Osteocyte (in vitro differentiated cells): ENCODE results near the gene ADAMTS9. TPM values are rescaled to one million over a fixed set of nuclear protein-coding genes. Genes with fewer than 3 reads are reported as not detected.

Experiments used
- DNase-seq: peaks from one replicate; pipeline ENCODE4 v3.0.0; 2021; ENCODE audit warnings: mixed read lengths; ENCODE audit not compliant: unreplicated experiment; ENCODE audit errors: extremely low spot score
- H3K27ac Mint-ChIP-seq: one replicate; pipeline ENCODE4 v1.8.0; 2021; ENCODE audit warnings: mild to moderate bottlenecking, mixed read lengths; ENCODE audit not compliant: unreplicated experiment
- H3K27me3 Mint-ChIP-seq: one replicate; pipeline ENCODE4 v1.8.0; 2021; ENCODE audit warnings: mixed read lengths; ENCODE audit not compliant: unreplicated experiment
- H3K36me3 Mint-ChIP-seq: one replicate; pipeline ENCODE4 v1.8.0; 2021; ENCODE audit warnings: mixed read lengths; ENCODE audit not compliant: unreplicated experiment
- H3K4me1 Mint-ChIP-seq: one replicate; pipeline ENCODE4 v1.8.0; 2021; ENCODE audit warnings: mixed read lengths; ENCODE audit not compliant: unreplicated experiment
- H3K4me3 Mint-ChIP-seq: one replicate; pipeline ENCODE4 v1.8.0; 2021; ENCODE audit warnings: mild to moderate bottlenecking, moderate library complexity, mixed read lengths; ENCODE audit not compliant: unreplicated experiment
- H3K9me3 Mint-ChIP-seq: one replicate; pipeline ENCODE4 v1.8.0; 2021; ENCODE audit warnings: mixed read lengths; ENCODE audit not compliant: unreplicated experiment
- total RNA-seq: library from RNA; stranded (reverse); gene quantifications from 2 replicates; pipeline ENCODE4 v1.2.1, GENCODE V29; 2021
- TF ChIP-seq, protein P1 (sequence below): fragments of 200-600 bp; sonication (generic); IDR thresholded peaks from 2 replicates; pipeline ENCODE4 v1.5.0; 2021; ENCODE audit warnings: antibody characterized with exemption, mild to moderate bottlenecking, moderate library complexity

ADAMTS9 gene
- total RNA-seq, 1 donor from 2014 or later = 1.5 TPM

DNA sequence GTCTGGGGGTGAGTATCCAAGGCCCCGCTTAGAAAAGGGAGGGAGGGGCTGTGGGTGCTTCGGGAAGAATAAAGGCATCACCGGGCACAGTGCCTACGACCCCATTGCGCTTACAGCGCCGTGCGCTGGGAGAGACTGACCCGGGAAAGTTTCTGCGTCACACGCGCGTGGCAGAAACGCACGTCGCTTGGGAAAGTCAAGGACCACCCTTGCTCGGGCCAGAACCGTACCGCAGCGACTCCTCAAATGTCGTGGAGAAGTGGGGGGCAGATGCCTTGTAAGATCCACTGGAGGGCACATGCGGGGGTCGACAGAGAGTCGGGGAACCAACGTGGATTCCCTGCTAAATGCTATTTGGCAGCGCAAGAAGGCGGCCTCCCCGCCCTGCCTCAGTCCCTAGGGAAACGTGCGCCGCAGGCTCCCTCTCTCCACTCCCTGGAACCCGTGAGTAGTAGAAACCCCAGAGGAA is 2.4 kb downstream of the ADAMTS9 start:
- Mint-ChIP-seq H3K27me3 (peaks cover 36% of the 10 kb centered on the region), H3K27ac (peak overlapping the region; percentile 16), H3K4me1 (peaks cover 24% of the 10 kb centered on the region), H3K36me3 (no peaks in the 10 kb centered on the region), H3K9me3 (no peaks in the 10 kb centered on the region), H3K4me3 (peak overlapping the region; percentile 90)
- no peak for DNase-seq
- TF ChIP-seq, protein P1, sequence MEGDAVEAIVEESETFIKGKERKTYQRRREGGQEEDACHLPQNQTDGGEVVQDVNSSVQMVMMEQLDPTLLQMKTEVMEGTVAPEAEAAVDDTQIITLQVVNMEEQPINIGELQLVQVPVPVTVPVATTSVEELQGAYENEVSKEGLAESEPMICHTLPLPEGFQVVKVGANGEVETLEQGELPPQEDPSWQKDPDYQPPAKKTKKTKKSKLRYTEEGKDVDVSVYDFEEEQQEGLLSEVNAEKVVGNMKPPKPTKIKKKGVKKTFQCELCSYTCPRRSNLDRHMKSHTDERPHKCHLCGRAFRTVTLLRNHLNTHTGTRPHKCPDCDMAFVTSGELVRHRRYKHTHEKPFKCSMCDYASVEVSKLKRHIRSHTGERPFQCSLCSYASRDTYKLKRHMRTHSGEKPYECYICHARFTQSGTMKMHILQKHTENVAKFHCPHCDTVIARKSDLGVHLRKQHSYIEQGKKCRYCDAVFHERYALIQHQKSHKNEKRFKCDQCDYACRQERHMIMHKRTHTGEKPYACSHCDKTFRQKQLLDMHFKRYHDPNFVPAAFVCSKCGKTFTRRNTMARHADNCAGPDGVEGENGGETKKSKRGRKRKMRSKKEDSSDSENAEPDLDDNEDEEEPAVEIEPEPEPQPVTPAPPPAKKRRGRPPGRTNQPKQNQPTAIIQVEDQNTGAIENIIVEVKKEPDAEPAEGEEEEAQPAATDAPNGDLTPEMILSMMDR = no peak

DNA sequence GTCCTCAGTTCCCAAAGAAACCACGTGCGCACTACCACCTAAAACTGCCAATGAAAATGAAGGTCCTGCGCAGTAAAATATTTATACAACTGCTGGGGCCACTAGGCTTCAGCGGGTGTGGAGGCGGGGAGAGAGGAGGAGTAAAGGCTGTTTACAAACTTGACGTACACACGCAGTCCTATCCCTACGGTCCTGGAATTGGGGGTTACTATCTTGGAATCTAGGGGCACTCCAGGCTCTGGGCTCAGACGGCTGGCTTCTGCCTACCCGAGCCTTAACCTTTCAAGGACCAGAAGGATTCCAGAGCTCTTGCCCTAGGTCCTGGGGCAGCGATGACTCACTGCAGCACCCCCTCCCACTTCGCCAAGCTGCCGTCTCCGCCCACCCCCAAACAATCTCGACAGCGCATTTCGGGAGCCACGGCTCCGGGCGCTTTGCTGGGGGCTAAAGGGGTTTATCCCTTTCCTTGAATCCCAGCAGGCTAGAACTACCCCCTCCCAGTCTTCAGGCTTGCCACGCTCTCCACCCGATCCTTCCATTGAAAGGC is 3.0 kb downstream of the ADAMTS9 start:
- H3K4me1 Mint-ChIP-seq = peaks cover 24% of the 10 kb centered on the region
- no peak overlapping the region for H3K27ac Mint-ChIP-seq
- peak overlapping the region; percentile 90 for H3K4me3 Mint-ChIP-seq
- DNase-seq = no peak
- no peaks in the 10 kb centered on the region for H3K9me3 Mint-ChIP-seq
- TF ChIP-seq, protein P1 = no peak
- H3K36me3 Mint-ChIP-seq = no peaks in the 10 kb centered on the region
- H3K27me3 Mint-ChIP-seq = peaks cover 32% of the 10 kb centered on the region

DNA sequence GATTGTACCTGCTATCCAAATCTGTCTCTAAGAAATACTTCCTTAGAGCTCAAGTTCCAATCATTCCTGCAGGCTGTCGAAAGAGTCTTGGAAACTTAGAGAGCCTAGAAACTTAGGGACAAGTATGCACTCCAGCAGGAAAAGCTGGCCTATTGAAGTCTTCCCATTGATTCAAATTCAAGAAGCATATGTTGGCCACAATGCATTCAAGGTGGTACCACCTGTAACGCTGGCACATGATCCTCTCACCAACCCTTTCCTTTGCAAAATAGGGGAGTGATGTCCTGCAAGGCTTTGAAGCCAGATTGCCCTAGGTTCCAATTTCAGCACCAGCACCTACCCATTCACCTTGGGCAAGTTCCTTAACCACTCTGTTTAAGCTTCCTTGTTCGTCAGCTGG is 6.0 kb downstream of the ADAMTS9 start:
- H3K36me3 Mint-ChIP-seq = no peaks in the 10 kb centered on the region
- H3K4me3 Mint-ChIP-seq = no peak overlapping the region
- TF ChIP-seq, protein P1 = no peak

DNA sequence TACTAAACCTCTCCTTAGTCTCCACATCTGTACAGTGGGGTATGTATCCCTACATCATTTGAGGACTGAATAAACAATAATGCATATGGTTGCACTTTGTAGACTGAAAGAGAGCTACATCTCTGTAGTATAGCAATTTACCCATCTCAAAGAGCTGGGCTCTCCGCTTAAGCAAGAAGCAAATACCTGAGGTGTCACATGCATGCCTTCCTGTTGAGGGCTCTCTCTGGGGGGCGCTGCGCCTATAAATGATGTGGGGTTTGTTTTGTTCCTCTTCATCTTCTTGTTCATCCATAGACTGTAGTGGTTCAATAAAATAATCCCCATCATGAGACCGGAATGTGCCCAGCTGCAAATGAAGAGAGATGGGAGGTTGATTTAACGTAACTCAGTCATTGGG is 6.8 kb downstream of the ADAMTS9 start:
- no peaks in the 10 kb centered on the region for H3K9me3 Mint-ChIP-seq
- H3K27me3 Mint-ChIP-seq = peaks cover 28% of the 10 kb centered on the region
- TF ChIP-seq, protein P1 = no peak
- no peak overlapping the region for H3K4me3 Mint-ChIP-seq
- DNase-seq = no peak
- no peak overlapping the region for H3K27ac Mint-ChIP-seq
- peaks cover 6% of the 10 kb centered on the region for H3K4me1 Mint-ChIP-seq
- no peaks in the 10 kb centered on the region for H3K36me3 Mint-ChIP-seq

More for the DNA sequence above, 6.0 kb downstream of the ADAMTS9 start:
- Mint-ChIP-seq H3K4me1 (peaks cover 12% of the 10 kb centered on the region), H3K27me3 (peaks cover 28% of the 10 kb centered on the region), H3K27ac (no peak overlapping the region), H3K9me3 (no peaks in the 10 kb centered on the region)
- no peak for DNase-seq

DNA sequence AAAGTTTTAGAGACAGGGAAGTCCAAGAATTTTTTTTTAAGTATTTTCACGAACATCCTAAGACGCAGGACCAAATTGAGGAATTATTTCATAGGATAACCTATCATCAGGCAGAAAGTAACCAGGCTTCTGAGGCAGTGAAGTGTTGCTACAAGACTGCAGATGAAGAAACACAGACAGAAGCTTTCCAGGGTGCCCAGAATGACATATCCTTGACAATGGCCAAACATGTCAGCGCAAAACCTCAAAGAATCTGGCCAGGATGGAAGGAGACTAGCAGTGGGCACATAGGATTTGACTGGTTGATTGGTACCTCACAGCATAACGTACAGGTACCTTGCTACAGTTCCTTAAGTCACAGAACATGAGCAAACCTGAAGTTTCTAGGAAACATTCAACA is 7.5 kb downstream of the ADAMTS9 start:
- H3K9me3 Mint-ChIP-seq = no peaks in the 10 kb centered on the region
- H3K4me1 Mint-ChIP-seq = peaks cover 5% of the 10 kb centered on the region
- H3K4me3 Mint-ChIP-seq = no peak overlapping the region
- no peaks in the 10 kb centered on the region for H3K36me3 Mint-ChIP-seq
- TF ChIP-seq, protein P1 = no peak
- H3K27me3 Mint-ChIP-seq = peaks cover 28% of the 10 kb centered on the region
- no peak overlapping the region for H3K27ac Mint-ChIP-seq
- no peak for DNase-seq
